Measurements from ENCODE around the gene PARP12.

The PARP12 gene

DNA sequence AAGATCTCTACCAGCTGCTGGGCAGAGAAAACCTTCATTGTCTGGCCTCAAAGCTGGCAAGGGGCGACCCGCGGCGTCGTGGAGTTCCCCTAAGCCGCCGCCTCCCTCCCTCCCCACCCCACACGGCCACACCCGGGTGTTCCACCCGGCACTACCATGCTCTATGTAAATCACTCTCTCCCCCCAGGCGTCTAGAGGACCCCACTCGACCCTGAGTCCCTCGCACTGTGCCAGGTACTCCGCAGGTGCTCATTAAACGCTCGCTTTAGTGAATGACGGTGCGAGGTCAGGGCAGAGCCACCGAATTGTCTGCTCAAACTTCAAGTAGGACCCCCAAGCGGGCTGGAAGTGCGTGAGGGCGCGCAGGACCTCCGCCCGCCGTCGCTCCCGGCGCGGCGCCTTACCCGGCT lies 628 bp downstream of the PARP12 start (continued):
- TF ChIP-seq ZNF692 (tag by site-specific recombination; IDR thresholded peaks at IDR 0.05): 0 out of 2 replicates have a peak, but pooled peaks have one; percentile 7

DNA sequence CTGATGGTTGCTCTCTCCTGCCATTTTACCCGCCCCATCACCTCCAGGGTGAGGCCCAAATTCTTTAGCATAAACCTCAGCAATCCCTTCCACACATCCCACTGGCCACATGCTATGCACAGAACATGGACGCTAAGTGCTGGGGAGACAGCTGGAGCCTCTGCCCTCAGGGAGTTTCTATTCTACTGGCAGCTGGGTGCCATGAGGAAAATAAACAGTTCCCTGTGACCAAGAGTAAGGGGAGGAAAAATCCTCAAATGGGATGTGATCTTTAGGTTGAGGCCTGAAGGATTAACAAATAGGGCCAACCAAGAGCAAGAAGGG lies 1.2 kb downstream of the PARP12 start:
- ChIA-PET CTCF (interaction anchor here (0.6 kb wide), 1 partner anchor 284 kb away, joined by 3 read pairs; no protein-coding TSS in a partner anchor), POLR2A (no interaction called here)
- Histone ChIP-seq H3K27ac (ENCODE audit: extremely low read depth, low read depth, low read length) (no peak overlapping the region), H3K36me3 (ENCODE audit: control insufficient read depth in 2 of 2, insufficient read depth in 1 of 2, low read length in 2 of 2) (no peaks in the 10 kb centered on the region), H3K4me3 (ENCODE audit: low read depth, low read length) (no peak overlapping the region), H3K4me1 (ENCODE audit: control insufficient read depth, insufficient read depth, low read length) (no peaks in the 10 kb centered on the region), H3K9me3 (ENCODE audit: control insufficient read depth, insufficient read depth, low read depth, low read length) (no peaks in the 10 kb centered on the region)
- TF ChIP-seq TCF7L2 (IDR thresholded peaks at IDR 0.05; ENCODE audit: borderline replicate concordance, low read depth, low read length) (no peak), HOXC10 (CRISPR knock-in tag; IDR thresholded peaks at IDR 0.05) (no peak), ZBTB49 (tag by site-specific recombination; IDR thresholded peaks at IDR 0.05; ENCODE audit: low read depth) (no peak), GLIS2 (tag by site-specific recombination; IDR thresholded peaks at IDR 0.05) (no peak), ZNF830 (tag by site-specific recombination; IDR thresholded peaks at IDR 0.05; ENCODE audit: low read depth) (no peak), ZNF561 (tag by site-specific recombination; IDR thresholded peaks at IDR 0.05; ENCODE audit: borderline replicate concordance) (no peak)

GRCh38 chr7:140060788-140061606 lies 1.8 kb downstream of the PARP12 start:
- POLR2A ChIA-PET: no interaction called here
- Histone ChIP-seq H3K4me3 (ENCODE audit: low read depth, low read length) (no peak overlapping the region), H3K27ac (ENCODE audit: extremely low read depth, low read depth, low read length) (no peak overlapping the region)

GRCh38 chr7:140060243-140060630 lies 2.5 kb downstream of the PARP12 start:
- TF ChIP-seq ZSCAN16 (tag by site-specific recombination; IDR thresholded peaks at IDR 0.05) (no peak), ZNF776 (tag by site-specific recombination; IDR thresholded peaks at IDR 0.05; ENCODE audit: borderline replicate concordance) (no peak), PRDM1 (tag by site-specific recombination; IDR thresholded peaks at IDR 0.05) (peak; percentile 67)
- no peak overlapping the region for H3K27ac ChIP-seq (ENCODE audit: extremely low read depth, low read depth, low read length)
- no peak overlapping the region for H3K4me3 ChIP-seq (ENCODE audit: low read depth, low read length)
- ChIA-PET POLR2A (no interaction called here), CTCF (no interaction called here)
- H3K9me3 ChIP-seq (ENCODE audit: control insufficient read depth, insufficient read depth, low read depth, low read length): no peaks in the 10 kb centered on the region
- no peaks in the 10 kb centered on the region for H3K36me3 ChIP-seq (ENCODE audit: control insufficient read depth in 2 of 2, insufficient read depth in 1 of 2, low read length in 2 of 2)
- H3K4me1 ChIP-seq (ENCODE audit: control insufficient read depth, insufficient read depth, low read length): no peaks in the 10 kb centered on the region

More at GRCh38 chr7:140060788-140061606, 1.8 kb downstream of the PARP12 start:
- Histone ChIP-seq H3K9me3 (ENCODE audit: control insufficient read depth, insufficient read depth, low read depth, low read length) (no peaks in the 10 kb centered on the region), H3K4me1 (ENCODE audit: control insufficient read depth, insufficient read depth, low read length) (no peaks in the 10 kb centered on the region), H3K36me3 (ENCODE audit: control insufficient read depth in 2 of 2, insufficient read depth in 1 of 2, low read length in 2 of 2) (no peaks in the 10 kb centered on the region)
- CTCF ChIA-PET: no interaction called here
- TF ChIP-seq ZNF654 (tag by site-specific recombination; IDR thresholded peaks at IDR 0.05; ENCODE audit: low read depth): no peak
- TF ChIP-seq ZBTB8A (tag by site-specific recombination; IDR thresholded peaks at IDR 0.05): peak; percentile 52; the same call in 1 of the 2 replicates

Measured in HEK293 (cell line).